GM13976 (cell line): Measurements from ENCODE around the gene ASNSD1.
A peak's percentile ranks its signal among the peaks of the same experiment; 100 is the strongest.

Experiments used
- DNase-seq: peaks from one replicate; pipeline ENCODE4 v3.0.0; 2012; ENCODE audit warnings: low spot score
- CTCF ChIP-seq: IDR thresholded peaks from 2 replicates; pipeline ENCODE4 v1.5.1; 2012; ENCODE audit warnings: borderline replicate concordance, mild to moderate bottlenecking; ENCODE audit not compliant: insufficient read depth; ENCODE audit errors: extremely low read depth, missing control alignments, control extremely low read depth
- in situ Hi-C: fragments of 300-500 bp; cut with MboI; formaldehyde crosslinking; loops from one replicate; pipeline ENCODE4 v1.12.0; 2022; ENCODE audit warnings: low sequenced_read_pairs, mixed read lengths, inconsistent platforms; ENCODE audit not compliant: unreplicated experiment

The ASNSD1 gene

DNA sequence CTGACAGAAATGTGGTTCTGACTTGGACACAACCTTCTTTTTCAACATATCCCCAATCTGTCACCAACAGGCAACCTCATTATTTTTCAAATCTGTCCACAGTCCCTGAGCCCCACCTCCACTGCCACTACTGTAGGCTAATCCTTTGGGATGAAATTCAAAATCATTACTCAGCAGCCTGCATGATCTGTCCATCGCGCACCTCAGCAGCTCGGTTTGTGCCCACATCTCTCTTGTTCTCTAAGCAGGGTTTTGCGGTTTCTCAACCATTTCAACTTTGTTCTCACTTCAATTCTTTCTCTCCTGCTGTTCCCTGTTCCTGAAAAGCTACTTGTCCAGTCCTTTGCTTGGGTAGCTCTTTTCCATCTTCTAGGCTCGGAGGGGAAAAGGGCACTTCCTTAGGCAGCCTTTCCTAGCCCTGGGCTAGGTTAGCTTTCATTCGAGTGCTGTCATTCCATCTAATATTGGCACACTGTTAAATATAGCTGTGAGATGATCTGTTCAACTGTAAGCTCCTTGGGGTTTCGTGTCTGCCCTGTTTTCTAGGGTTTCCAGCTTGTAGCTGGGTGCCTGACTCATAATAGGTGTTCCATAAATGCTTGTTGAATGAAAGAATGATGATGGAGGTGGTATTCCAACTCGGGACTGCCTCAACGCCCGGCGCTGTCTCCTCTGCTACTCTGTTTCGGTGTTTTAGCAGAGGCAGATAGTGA, 12.6 kb downstream of the ASNSD1 start:
- DNase-seq = no peak

DNA sequence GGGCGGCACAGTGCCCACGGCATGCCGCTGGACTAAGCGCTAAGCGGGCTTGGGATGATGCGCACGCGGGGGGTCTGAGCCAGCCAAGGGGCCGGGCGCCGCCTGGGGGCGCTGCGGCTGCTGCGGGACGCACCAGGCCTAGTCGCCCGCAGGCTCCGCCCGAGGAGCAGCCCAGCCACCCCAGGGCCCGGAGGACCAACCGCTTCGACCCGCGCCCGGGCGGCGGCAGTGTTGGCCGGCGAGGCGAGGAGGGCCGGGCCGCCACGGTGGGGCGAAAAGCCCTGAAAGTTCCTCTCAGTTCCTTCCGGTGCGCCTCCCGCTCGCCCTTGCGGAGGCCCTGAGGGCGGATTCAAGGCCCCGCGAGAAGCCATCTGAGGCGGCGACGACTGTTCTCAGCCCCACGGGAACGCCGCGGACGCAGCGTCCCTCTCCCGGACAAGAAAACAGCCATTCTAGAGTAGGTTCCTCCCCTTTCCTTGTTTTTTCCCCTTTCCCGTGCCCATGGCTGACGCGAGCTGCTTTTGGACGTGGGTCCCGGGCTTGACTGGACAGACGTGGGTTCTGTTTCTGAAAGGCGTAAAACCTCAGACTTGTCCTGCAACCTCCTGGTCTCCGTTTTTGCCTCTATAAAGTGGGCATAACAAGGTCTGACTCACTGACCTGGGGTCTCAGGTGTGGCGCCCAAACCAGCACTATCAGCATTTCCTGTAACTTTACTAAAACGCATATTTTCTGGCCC, 13.3 kb downstream of the ASNSD1 start, which contains the start of gene ANKAR:
ANKAR (plus strand) TSS at position 297 of the 739 bp plus-strand sequence. CDS start 1,821 bp downstream, outside the sequence.
- in situ Hi-C loops = loop anchor here (25.0 kb wide), 1 partner anchor 388 kb away; the partner anchor contains the start of gene MSTN
- DNase-seq = peak; percentile 89
- peak; percentile 84 for TF ChIP-seq CTCF

More for the DNA sequence above, 12.6 kb downstream of the ASNSD1 start:
- in situ Hi-C loops = loop anchor here (25.0 kb wide), 1 partner anchor 388 kb away; the partner anchor contains the start of gene MSTN
- no peak for TF ChIP-seq CTCF

GRCh38 chr2:189676471-189676870, 15.2 kb downstream of the ASNSD1 start:
- no peak for TF ChIP-seq CTCF
- in situ Hi-C loops = no loop called here
- DNase-seq = no peak

GRCh38 chr2:189679226-189679625, 18.0 kb downstream of the ASNSD1 start:
- DNase-seq = no peak
- TF ChIP-seq CTCF = no peak
- in situ Hi-C loops = no loop called here

- no peak for DNase-seq
- no peak for TF ChIP-seq CTCF
- in situ Hi-C loops = no loop called here
Observed at GRCh38 chr2:189681203-189681602, 19.9 kb downstream of the ASNSD1 start.

GRCh38 chr2:189681903-189682302, 20.6 kb downstream of the ASNSD1 start:
- in situ Hi-C loops = no loop called here
- TF ChIP-seq CTCF = no peak
- DNase-seq = no peak
